Measurements from ENCODE around the gene ERGIC1. TPM values are rescaled to one million over a fixed set of nuclear protein-coding genes. Genes with fewer than 3 reads are reported as not detected.

The ERGIC1 gene
- total RNA-seq, 1 experiment from 2014 or later = 77.0 TPM

DNA sequence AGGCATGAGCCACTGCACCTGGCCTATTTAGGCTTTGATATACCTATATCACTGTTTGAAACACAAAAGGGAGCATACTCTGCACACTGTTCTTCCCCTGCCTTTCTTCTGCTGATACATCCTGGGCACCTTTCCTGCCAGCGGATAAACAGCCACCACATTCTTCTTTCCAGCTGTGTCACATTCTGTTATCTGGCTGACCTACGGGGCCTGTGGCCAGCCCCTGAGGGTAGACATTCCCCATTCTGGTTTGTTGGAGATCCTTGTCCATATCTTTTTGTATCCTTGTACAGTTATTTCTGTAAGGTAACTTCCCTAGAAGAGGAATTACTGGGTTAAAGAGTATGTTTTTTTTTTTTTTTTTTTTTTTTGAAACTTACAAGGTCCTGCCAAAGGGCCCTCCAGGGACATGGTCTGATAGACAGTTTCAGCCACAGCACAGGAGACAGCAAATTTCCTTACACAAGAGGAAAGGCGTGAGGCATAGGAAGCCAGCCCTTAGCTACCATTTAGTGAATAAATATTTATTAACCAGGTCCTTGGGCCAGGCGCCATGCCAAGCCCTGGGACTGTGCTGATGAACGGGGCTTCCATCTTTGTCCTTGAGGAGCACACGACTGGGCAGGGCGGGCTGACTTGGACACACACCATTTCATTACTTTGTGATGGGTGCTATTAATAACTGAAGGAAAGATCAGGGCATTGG, 57.8 kb downstream of the ERGIC1 start:
- no peaks in the 10 kb centered on the region for H3K9me3 Mint-ChIP-seq
- no peaks in the 10 kb centered on the region for H3K27me3 Mint-ChIP-seq (ENCODE audit: low read depth)
- no peak overlapping the region for H3K9ac ChIP-seq (ENCODE audit: extremely low read depth, insufficient read length, low read length)
- H2BK12ac ChIP-seq (ENCODE audit: insufficient read length, low read depth, low read length) = no peak overlapping the region
- no peak overlapping the region for H3K18ac ChIP-seq (ENCODE audit: insufficient read length, low read depth, low read length)
- no peaks in the 10 kb centered on the region for H3K9me3 ChIP-seq (ENCODE audit: control insufficient read depth, low read depth, low read length)
- no CpG with 5 or more reads among the region's 7 CpGs for WGBS (ENCODE audit: extremely low coverage, insufficient read length, low lambda C conversion rate)
- DNase-seq = no peak
- no peak overlapping the region for H2AK5ac ChIP-seq (ENCODE audit: insufficient read length, low read length)
- H3T11ph ChIP-seq (ENCODE audit: low read length) = no peak overlapping the region
- peaks cover 2% of the 10 kb centered on the region for H3K79me1 ChIP-seq (ENCODE audit: insufficient read depth, low read depth, low read length, poor library complexity, severe bottlenecking)
- no peak overlapping the region for H3K4ac ChIP-seq (ENCODE audit: low read depth, low read length)
- H4K91ac ChIP-seq (ENCODE audit: insufficient read length, low read depth, low read length) = no peak overlapping the region
- no peak overlapping the region for H3K4me2 ChIP-seq (ENCODE audit: insufficient read depth, insufficient read length, low read length)
- H4K20me1 ChIP-seq (ENCODE audit: control insufficient read depth, insufficient read depth, insufficient read length) = peaks cover 3% of the 10 kb centered on the region
- H4K8ac ChIP-seq (replicated peaks; ENCODE audit: insufficient read length, low read depth, low read length) = no peak overlapping the region
- TF ChIP-seq CTCF (conservative IDR thresholded peaks at IDR 0.05) = no peak
- H3K4me3 Mint-ChIP-seq = no peak overlapping the region
- H3K14ac ChIP-seq (ENCODE audit: insufficient read depth, low read length) = no peak overlapping the region
- H3K27ac Mint-ChIP-seq = peak overlapping the region in 2 of 3 experiments; percentile 39 to 89; a peak in 1 of 7 replicates
- H3K27me3 ChIP-seq (ENCODE audit: insufficient read depth, low read length) = no peaks in the 10 kb centered on the region
- H2BK120ac ChIP-seq (ENCODE audit: low read depth, low read length, poor library complexity, severe bottlenecking) = no peak overlapping the region
- no peak overlapping the region for H3K23ac ChIP-seq (ENCODE audit: insufficient read length, low read depth, low read length)
- no peak overlapping the region for H3K27ac ChIP-seq (ENCODE audit: insufficient read length, low read depth, low read length)
- H3K56ac ChIP-seq (ENCODE audit: insufficient read length, low read depth, low read length) = no peak overlapping the region
- H3K4me1 ChIP-seq (ENCODE audit: insufficient read depth, low read length) = no peaks in the 10 kb centered on the region
- peaks cover 14 to 50% (median 29%) of the 10 kb centered on the region in 3 experiments for H3K36me3 Mint-ChIP-seq (ENCODE audit: insufficient read depth in 1 of 3, low read depth in 3 of 3)
- H2BK20ac ChIP-seq (ENCODE audit: low read depth, low read length, poor library complexity, severe bottlenecking) = no peak overlapping the region
- H3K79me2 ChIP-seq (ENCODE audit: insufficient read depth, low read length) = no peaks in the 10 kb centered on the region
- no peaks in the 10 kb centered on the region for H3K23me2 ChIP-seq (ENCODE audit: insufficient read length, low read depth, low read length, poor library complexity, severe bottlenecking)
- no peak overlapping the region for H2AFZ ChIP-seq (ENCODE audit: low read length)
- no peak overlapping the region for H2BK5ac ChIP-seq (ENCODE audit: insufficient read length, low read length)
- no peak overlapping the region for H4K5ac ChIP-seq (ENCODE audit: insufficient read length, low read depth, low read length)
- H3K4me1 Mint-ChIP-seq = peaks cover 3 to 6% of the 10 kb centered on the region in 2 experiments; a peak in 2 of 4 replicates
- H2BK15ac ChIP-seq (ENCODE audit: low read depth, low read length) = no peak overlapping the region

Data from H9 (cell line).